ENCODE measurements around the gene C1orf87.

The C1orf87 gene

GRCh38 chr1:59979666-59980065, 93.9 kb downstream of the C1orf87 start:
- Histone ChIP-seq H3K27me3 (no peaks in the 10 kb centered on the region), H3K36me3 (no peaks in the 10 kb centered on the region), H3K27ac (no peak overlapping the region), H3K4me1 (peaks cover 0 to 6% (median 5%) of the 10 kb centered on the region in 4 donors), H3K9me3 (no peaks in the 10 kb centered on the region), H3K4me3 (no peak overlapping the region)
- no peak for TF ChIP-seq CTCF (IDR thresholded peaks at IDR 0.05)
- intact Hi-C loops (cut with DNase I; ENCODE audit: low total_unique reads) = loop anchor here (10.0 kb wide), 1 partner anchor 145 kb away; no protein-coding TSS in a partner anchor
- DNase-seq = no peak

- no peak for TF ChIP-seq CTCF (IDR thresholded peaks at IDR 0.05)
- no peak for DNase-seq
- Histone ChIP-seq H3K36me3 (no peaks in the 10 kb centered on the region), H3K9me3 (no peaks in the 10 kb centered on the region), H3K27ac (no peak overlapping the region), H3K4me3 (no peak overlapping the region), H3K4me1 (peaks cover 0 to 6% (median 5%) of the 10 kb centered on the region in 4 donors), H3K27me3 (no peaks in the 10 kb centered on the region)
- intact Hi-C loops (cut with DNase I; ENCODE audit: low total_unique reads) = loop anchor here (10.0 kb wide), 1 partner anchor 146 kb away; no protein-coding TSS in a partner anchor
Observed at GRCh38 chr1:59978511-59978910, 95.1 kb downstream of the C1orf87 start.

- TF ChIP-seq CTCF (IDR thresholded peaks at IDR 0.05) = no peak
- H3K36me3 ChIP-seq = no peaks in the 10 kb centered on the region
- intact Hi-C loops (cut with DNase I; ENCODE audit: low total_unique reads) = loop anchor here (10.0 kb wide), 1 partner anchor 147 kb away; no protein-coding TSS in a partner anchor
- no peak for DNase-seq
- H3K4me1 ChIP-seq = peaks cover 0 to 6% (median 5%) of the 10 kb centered on the region in 4 donors
- no peaks in the 10 kb centered on the region for H3K9me3 ChIP-seq
- no peak overlapping the region for H3K4me3 ChIP-seq
- H3K27me3 ChIP-seq = no peaks in the 10 kb centered on the region
- H3K27ac ChIP-seq = no peak overlapping the region
Observed at GRCh38 chr1:59978026-59978425, 95.5 kb downstream of the C1orf87 start.

GRCh38 chr1:59977075-59977410, 96.5 kb downstream of the C1orf87 start:
- no peak overlapping the region for H3K27ac ChIP-seq
- no peak overlapping the region for H3K4me3 ChIP-seq
- no peak for TF ChIP-seq CTCF (IDR thresholded peaks at IDR 0.05)
- no peak for DNase-seq
- no peaks in the 10 kb centered on the region for H3K36me3 ChIP-seq
- H3K9me3 ChIP-seq = no peaks in the 10 kb centered on the region
- H3K27me3 ChIP-seq = no peaks in the 10 kb centered on the region
- intact Hi-C loops (cut with DNase I; ENCODE audit: low total_unique reads) = loop anchor here (10.0 kb wide), 1 partner anchor 148 kb away; no protein-coding TSS in a partner anchor
- peaks cover 0 to 6% (median 5%) of the 10 kb centered on the region in 4 donors for H3K4me1 ChIP-seq

GRCh38 chr1:59976194-59977074, 97.1 kb downstream of the C1orf87 start:
- intact Hi-C loops (cut with DNase I; ENCODE audit: low total_unique reads) = loop anchor here (10.0 kb wide), 1 partner anchor 148 kb away; no protein-coding TSS in a partner anchor
- Histone ChIP-seq H3K4me3 (no peak overlapping the region), H3K27me3 (no peaks in the 10 kb centered on the region)

More at GRCh38 chr1:59976194-59977074, 97.1 kb downstream of the C1orf87 start:
- Histone ChIP-seq H3K36me3 (no peaks in the 10 kb centered on the region), H3K9me3 (no peaks in the 10 kb centered on the region), H3K4me1 (peaks cover 0 to 9% (median 6%) of the 10 kb centered on the region in 4 donors), H3K27ac (no peak overlapping the region)
- TF ChIP-seq CTCF (IDR thresholded peaks at IDR 0.05) = peak; percentile 89 to 90
- DNase-seq = peak; percentile 72 to 82
